A549 (cell line): ENCODE data around the gene IGSF1. TPM values are rescaled to one million over a fixed set of nuclear protein-coding genes. Genes with fewer than 3 reads are reported as not detected.

Experiments
- ATAC-seq, 2 experiments: fragments of 200-7000 bp in 1 of 2; fragments of >200 bp in 1 of 2; cut with Nextera tagmentation in 1 of 2; cut with Tn5 transposase in 1 of 2; 3 replicates each; pipeline versions ENCODE4 v1.8.0 to v1.9.1; 2018 to 2020; ENCODE audit warnings: mild to moderate bottlenecking in 1 of 2, moderate library complexity in 1 of 2
- CTCF ChIA-PET: fragments of 300-600 bp; sonication (Branson Sonifier 250); formaldehyde crosslinking; extraction: SDS; loops from one replicate; lab custom pipeline; 2021; ENCODE audit warnings: antibody characterized with exemption, inconsistent platforms; lab: Yijun Ruan, JAX
- POLR2A ChIA-PET: fragments of 350-600 bp; formaldehyde crosslinking; extraction: SDS; loops from one replicate; lab custom pipeline; 2021; ENCODE audit warnings: antibody characterized with exemption, inconsistent platforms; lab: Yijun Ruan, JAX
- DNase-seq, 2 experiments: peaks; one replicate each; pipeline versions ENCODE4 v3.0.0 to v3.0.0-alpha.2; 2011 to 2016; ENCODE audit warnings: low read depth in 1 of 2, low spot score in 1 of 2
- FAIRE-seq: peaks from 2 replicates; lab custom pipeline; 2011; peaks lifted over from hg19 to GRCh38; lab: Jason Lieb, UNC
- H3K27ac ChIP-seq, 2 experiments: fragments of >200 bp; sonication (Bioruptor Twin); formaldehyde crosslinking; 3 replicates each; pipeline ENCODE4 v1.5.1; 2016 to 2017
- H3K4me1 ChIP-seq: fragments of >200 bp; sonication (Bioruptor Twin); formaldehyde crosslinking; 3 replicates; pipeline ENCODE4 v1.6.1; 2016
- H3K4me2 ChIP-seq: fragments of >200 bp; sonication (Bioruptor Twin); formaldehyde crosslinking; 3 replicates; pipeline ENCODE4 v1.6.1; 2016
- H3K4me3 ChIP-seq: fragments of >200 bp; sonication (Bioruptor Twin); formaldehyde crosslinking; 3 replicates; pipeline ENCODE4 v1.5.1; 2016
- H3K9me3 ChIP-seq: fragments of >200 bp; sonication (Bioruptor Twin); formaldehyde crosslinking; 3 replicates; pipeline ENCODE4 v1.6.1; 2016
- CEBPB ChIP-seq, 2 experiments: fragments of >200 bp in 1 of 2; sonication (Bioruptor Twin) in 1 of 2; formaldehyde crosslinking in 1 of 2; IDR thresholded peaks; 2 replicates each; pipeline ENCODE4 v1.6.1; 2012 to 2016
- CHD4 ChIP-seq: fragments of 200-600 bp; sonication (generic); IDR thresholded peaks from 2 replicates; pipeline ENCODE4 v1.6.1; 2016; ENCODE audit warnings: antibody characterized with exemption, mild to moderate bottlenecking, borderline replicate concordance
- HDAC2 ChIP-seq: fragments of 200-600 bp; sonication (generic); IDR thresholded peaks from 2 replicates; pipeline ENCODE4 v1.6.1; 2016
- HOXA7 ChIP-seq: fragments of 250-450 bp; sonication (Bioruptor Pico); IDR thresholded peaks from 2 replicates; pipeline ENCODE4 v1.5.0; 2020; ENCODE audit warnings: mild to moderate bottlenecking, moderate library complexity
- HOXB5 ChIP-seq: fragments of 250-450 bp; sonication (Bioruptor Pico); IDR thresholded peaks from 2 replicates; pipeline ENCODE4 v1.5.0; 2020; ENCODE audit warnings: mild to moderate bottlenecking, moderate library complexity
- MAZ ChIP-seq: fragments of 150-350 bp; IDR thresholded peaks from 2 replicates; pipeline ENCODE4 v1.6.1; 2014; ENCODE audit warnings: antibody characterized with exemption, low read depth, low read length, borderline replicate concordance
- NFE2L2 ChIP-seq: fragments of 150-350 bp; conservative IDR thresholded peaks from 2 replicates; pipeline ENCODE4 v1.6.1; 2014; ENCODE audit warnings: low read length
- POLR2A ChIP-seq: IDR thresholded peaks from 2 replicates; pipeline ENCODE4 v1.6.1; 2012; ENCODE audit warnings: mild to moderate bottlenecking, low read length
- SMC3 ChIP-seq: fragments of >200 bp; sonication (Bioruptor Twin); formaldehyde crosslinking; IDR thresholded peaks from 3 replicates; pipeline ENCODE4 v1.6.1; 2018; ENCODE audit warnings: inconsistent platforms
- WGBS: methylation state at CpG from one replicate; pipeline ENCODE4 v1.1.6; 2017; ENCODE audit errors: missing lambda C conversion rate; 5-methylcytosine and 5-hydroxymethylcytosine counted together
- polyA plus RNA-seq, 4 experiments: library from polyadenylated mRNA; depleted of rRNA in 3 of 4; stranded (reverse); fragments of >200 nt; fragmentation: RNase III in 1 of 4; extraction: RNeasy Plus Mini Kit Qiagen cat#74134 plus additional on column Dnase treatment in 1 of 4; gene quantifications; 2 replicates in 3 of 4; 3 replicates in 1 of 4; pipeline ENCODE4 v1.2.3, GENCODE V29; 2011 to 2017
- TF ChIP-seq, protein P1 (sequence below): fragments of 250-450 bp; sonication (Bioruptor Pico); IDR thresholded peaks from 2 replicates; pipeline ENCODE4 v1.5.0; 2020; ENCODE audit warnings: low read depth, mild to moderate bottlenecking, moderate library complexity
- TF ChIP-seq, protein P2 (sequence below): IDR thresholded peaks from 2 replicates; pipeline ENCODE4 v1.6.1; 2012; ENCODE audit warnings: low read depth, borderline replicate concordance
- TF ChIP-seq, protein P3 (sequence below): fragments of >200 bp; sonication (Bioruptor Twin); formaldehyde crosslinking; IDR thresholded peaks from 2 replicates; pipeline ENCODE4 v1.6.1; 2016
- TF ChIP-seq, protein P4 (sequence below): fragments of 200-600 bp; sonication (generic); IDR thresholded peaks from 2 replicates; pipeline ENCODE4 v1.6.1; 2016; ENCODE audit warnings: antibody characterized with exemption, mild to moderate bottlenecking, moderate library complexity
- TF ChIP-seq, protein P5 (sequence below): fragments of 250-450 bp; sonication (Bioruptor Pico); IDR thresholded peaks from 2 replicates; pipeline ENCODE4 v1.5.0; 2021; ENCODE audit warnings: mild to moderate bottlenecking, moderate library complexity, borderline replicate concordance

IGSF1 gene
- polyA plus RNA-seq, 2 of the 4 experiments (the other 2 are of a cell fraction): 0.50 to 1.9 TPM

DNA sequence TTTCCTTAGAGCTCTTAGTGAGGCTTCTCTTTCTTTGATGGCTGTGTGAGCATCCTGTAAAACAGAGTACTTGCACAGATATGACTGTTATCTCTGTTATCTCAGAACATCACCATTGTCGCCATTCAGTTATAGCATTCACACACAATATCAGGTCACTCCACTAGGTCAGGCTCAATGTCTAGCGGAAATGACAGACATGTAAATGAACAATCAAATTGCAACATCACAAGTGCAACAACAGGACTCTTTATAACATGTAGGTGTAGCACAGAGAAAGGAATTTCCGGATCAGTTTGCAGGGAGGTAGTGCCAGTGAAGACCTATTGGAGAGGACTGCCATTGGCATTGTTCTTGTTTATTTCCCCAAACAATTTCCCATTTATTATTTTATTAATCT, 43.2 kb upstream of the IGSF1 start:
- Histone ChIP-seq H3K9me3 (no peaks in the 10 kb centered on the region), H3K4me3 (no peak overlapping the region), H3K4me2 (no peak overlapping the region), H3K27ac (no peak overlapping the region)
- 93% methylated on average over 3 of the region's 3 CpGs for WGBS
- DNase-seq (no peak), ATAC-seq (no peak)
- ChIA-PET POLR2A (no interaction called here), CTCF (no interaction called here)
- no peak for TF ChIP-seq HOXA7 (CRISPR knock-in tag)
- TF ChIP-seq, protein P1, sequence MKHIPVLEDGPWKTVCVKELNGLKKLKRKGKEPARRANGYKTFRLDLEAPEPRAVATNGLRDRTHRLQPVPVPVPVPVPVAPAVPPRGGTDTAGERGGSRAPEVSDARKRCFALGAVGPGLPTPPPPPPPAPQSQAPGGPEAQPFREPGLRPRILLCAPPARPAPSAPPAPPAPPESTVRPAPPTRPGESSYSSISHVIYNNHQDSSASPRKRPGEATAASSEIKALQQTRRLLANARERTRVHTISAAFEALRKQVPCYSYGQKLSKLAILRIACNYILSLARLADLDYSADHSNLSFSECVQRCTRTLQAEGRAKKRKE: no peak
- TF ChIP-seq, protein P2, sequence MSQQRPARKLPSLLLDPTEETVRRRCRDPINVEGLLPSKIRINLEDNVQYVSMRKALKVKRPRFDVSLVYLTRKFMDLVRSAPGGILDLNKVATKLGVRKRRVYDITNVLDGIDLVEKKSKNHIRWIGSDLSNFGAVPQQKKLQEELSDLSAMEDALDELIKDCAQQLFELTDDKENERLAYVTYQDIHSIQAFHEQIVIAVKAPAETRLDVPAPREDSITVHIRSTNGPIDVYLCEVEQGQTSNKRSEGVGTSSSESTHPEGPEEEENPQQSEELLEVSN: no peak
- no peak for TF ChIP-seq POLR2A
- TF ChIP-seq, protein P3, sequence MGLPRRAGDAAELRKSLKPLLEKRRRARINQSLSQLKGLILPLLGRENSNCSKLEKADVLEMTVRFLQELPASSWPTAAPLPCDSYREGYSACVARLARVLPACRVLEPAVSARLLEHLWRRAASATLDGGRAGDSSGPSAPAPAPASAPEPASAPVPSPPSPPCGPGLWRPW: no peak
- no peak for TF ChIP-seq SMC3
- no peak for TF ChIP-seq HDAC2
- TF ChIP-seq, all 56 proteins: peak for 0
- no peaks in the 10 kb centered on the region for H3K4me1 ChIP-seq
- no peak for FAIRE-seq

DNA sequence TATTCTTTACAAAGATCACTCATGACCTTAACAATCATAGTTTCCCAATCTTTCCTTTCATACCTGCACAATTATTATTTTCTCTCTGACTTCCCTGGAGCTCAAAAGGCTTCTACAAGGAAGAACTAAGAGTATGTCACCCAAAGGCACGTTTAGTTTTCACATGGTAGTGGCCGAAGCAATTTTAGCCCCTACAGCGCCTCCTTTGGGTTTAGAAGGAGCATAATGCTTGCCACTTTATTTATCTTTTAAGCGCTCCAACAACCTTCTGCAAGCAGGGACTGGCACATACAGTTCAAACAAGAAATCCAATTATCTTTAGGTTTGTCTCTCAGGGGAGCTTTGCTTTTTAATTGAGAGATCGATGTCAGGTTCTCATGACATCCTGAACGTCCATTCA, 42.0 kb upstream of the IGSF1 start:
- Histone ChIP-seq H3K9me3 (no peaks in the 10 kb centered on the region), H3K4me2 (no peak overlapping the region), H3K27ac (no peak overlapping the region), H3K4me1 (no peaks in the 10 kb centered on the region), H3K4me3 (no peak overlapping the region)
- ChIA-PET POLR2A (no interaction called here), CTCF (interaction anchor here (1.2 kb wide), 1 partner anchor 93 kb away, joined by 3 read pairs; no protein-coding TSS in a partner anchor)
- 78% methylated on average over 6 of the region's 6 CpGs for WGBS
- peak in 1 of 2 experiments; percentile 1 for DNase-seq
- ATAC-seq: no peak
- no peak for FAIRE-seq
- TF ChIP-seq NFE2L2 (no peak), HOXB5 (no peak), CHD4 (no peak)
- TF ChIP-seq, protein P4, sequence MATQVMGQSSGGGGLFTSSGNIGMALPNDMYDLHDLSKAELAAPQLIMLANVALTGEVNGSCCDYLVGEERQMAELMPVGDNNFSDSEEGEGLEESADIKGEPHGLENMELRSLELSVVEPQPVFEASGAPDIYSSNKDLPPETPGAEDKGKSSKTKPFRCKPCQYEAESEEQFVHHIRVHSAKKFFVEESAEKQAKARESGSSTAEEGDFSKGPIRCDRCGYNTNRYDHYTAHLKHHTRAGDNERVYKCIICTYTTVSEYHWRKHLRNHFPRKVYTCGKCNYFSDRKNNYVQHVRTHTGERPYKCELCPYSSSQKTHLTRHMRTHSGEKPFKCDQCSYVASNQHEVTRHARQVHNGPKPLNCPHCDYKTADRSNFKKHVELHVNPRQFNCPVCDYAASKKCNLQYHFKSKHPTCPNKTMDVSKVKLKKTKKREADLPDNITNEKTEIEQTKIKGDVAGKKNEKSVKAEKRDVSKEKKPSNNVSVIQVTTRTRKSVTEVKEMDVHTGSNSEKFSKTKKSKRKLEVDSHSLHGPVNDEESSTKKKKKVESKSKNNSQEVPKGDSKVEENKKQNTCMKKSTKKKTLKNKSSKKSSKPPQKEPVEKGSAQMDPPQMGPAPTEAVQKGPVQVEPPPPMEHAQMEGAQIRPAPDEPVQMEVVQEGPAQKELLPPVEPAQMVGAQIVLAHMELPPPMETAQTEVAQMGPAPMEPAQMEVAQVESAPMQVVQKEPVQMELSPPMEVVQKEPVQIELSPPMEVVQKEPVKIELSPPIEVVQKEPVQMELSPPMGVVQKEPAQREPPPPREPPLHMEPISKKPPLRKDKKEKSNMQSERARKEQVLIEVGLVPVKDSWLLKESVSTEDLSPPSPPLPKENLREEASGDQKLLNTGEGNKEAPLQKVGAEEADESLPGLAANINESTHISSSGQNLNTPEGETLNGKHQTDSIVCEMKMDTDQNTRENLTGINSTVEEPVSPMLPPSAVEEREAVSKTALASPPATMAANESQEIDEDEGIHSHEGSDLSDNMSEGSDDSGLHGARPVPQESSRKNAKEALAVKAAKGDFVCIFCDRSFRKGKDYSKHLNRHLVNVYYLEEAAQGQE: no peak
- TF ChIP-seq, protein P5, sequence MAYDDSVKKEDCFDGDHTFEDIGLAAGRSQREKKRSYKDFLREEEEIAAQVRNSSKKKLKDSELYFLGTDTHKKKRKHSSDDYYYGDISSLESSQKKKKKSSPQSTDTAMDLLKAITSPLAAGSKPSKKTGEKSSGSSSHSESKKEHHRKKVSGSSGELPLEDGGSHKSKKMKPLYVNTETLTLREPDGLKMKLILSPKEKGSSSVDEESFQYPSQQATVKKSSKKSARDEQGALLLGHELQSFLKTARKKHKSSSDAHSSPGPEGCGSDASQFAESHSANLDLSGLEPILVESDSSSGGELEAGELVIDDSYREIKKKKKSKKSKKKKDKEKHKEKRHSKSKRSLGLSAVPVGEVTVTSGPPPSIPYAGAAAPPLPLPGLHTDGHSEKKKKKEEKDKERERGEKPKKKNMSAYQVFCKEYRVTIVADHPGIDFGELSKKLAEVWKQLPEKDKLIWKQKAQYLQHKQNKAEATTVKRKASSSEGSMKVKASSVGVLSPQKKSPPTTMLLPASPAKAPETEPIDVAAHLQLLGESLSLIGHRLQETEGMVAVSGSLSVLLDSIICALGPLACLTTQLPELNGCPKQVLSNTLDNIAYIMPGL (CRISPR knock-in tag): no peak

DNA sequence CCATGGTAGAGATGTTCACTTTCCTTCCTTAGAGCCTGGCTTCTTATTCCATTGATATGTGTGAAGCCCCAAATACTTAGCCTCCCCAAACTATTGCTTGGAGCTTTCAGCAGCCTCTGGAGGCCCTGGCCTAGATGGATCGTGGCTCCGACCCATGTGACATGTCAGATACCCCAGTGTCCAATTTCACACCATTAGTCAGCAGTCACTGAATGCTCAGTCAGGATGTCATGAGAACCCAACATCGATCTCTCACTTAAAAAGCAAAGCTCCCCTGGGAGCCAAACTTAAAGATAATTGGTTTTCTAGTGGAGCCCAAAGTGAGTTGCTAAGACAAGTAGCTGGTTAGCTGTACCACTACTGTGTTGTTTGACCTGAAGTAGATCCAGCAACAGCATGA, 41.6 kb upstream of the IGSF1 start:
- DNase-seq (no peak), FAIRE-seq (no peak), ATAC-seq (no peak)
- TF ChIP-seq MAZ (no peak), CEBPB (IDR thresholded peaks at IDR 0.05) (no peak), HDAC2 (no peak)
- TF ChIP-seq, protein P4: no peak
- no peaks in the 10 kb centered on the region for H3K4me1 ChIP-seq
- H3K27ac ChIP-seq: no peak overlapping the region
- CTCF ChIA-PET: interaction anchor here (1.2 kb wide), 1 partner anchor 92 kb away, joined by 3 read pairs; no protein-coding TSS in a partner anchor
- 47% methylated on average over 2 of the region's 3 CpGs for WGBS
- H3K4me2 ChIP-seq: no peak overlapping the region
- no peak overlapping the region for H3K4me3 ChIP-seq
- H3K9me3 ChIP-seq: no peaks in the 10 kb centered on the region
- POLR2A ChIA-PET: no interaction called here
